ENCODE measurements around the gene UCK1. TPM values are rescaled to one million over a fixed set of nuclear protein-coding genes. Genes with fewer than 3 reads are reported as not detected.

Gene UCK1
- total and polyA plus RNA-seq, 2 of the 4 experiments (the other 2 are of a cell fraction): 17.9 to 21.4 TPM

GRCh38 chr9:131485206-131485605 is 45.9 kb downstream of the UCK1 start:
- Histone ChIP-seq H3K4me2 (ENCODE audit: low read depth, low read length) (no peak overlapping the region), H4K5ac (ENCODE audit: low read depth, low read length) (no peak overlapping the region), H3K27ac (ENCODE audit: insufficient read depth, low read length) (no peak overlapping the region), H3K27me3 (ENCODE audit: control insufficient read depth, insufficient read depth, low read length) (no peaks in the 10 kb centered on the region), H4K8ac (ENCODE audit: low read depth in 2 of 2, low read length in 2 of 2) (no peak overlapping the region), H3K18ac (ENCODE audit: low read depth, low read length) (no peak overlapping the region), H2AK5ac (ENCODE audit: low read depth, low read length) (no peak overlapping the region), H2BK15ac (ENCODE audit: low read depth, low read length) (no peak overlapping the region), H2BK120ac (ENCODE audit: low read depth, low read length) (no peak overlapping the region), H3K23ac (ENCODE audit: low read depth, low read length) (no peak overlapping the region), H2AK9ac (replicated peaks; ENCODE audit: low read depth, low read length, poor library complexity) (no peak overlapping the region), H3K4me1 (ENCODE audit: control insufficient read depth, insufficient read depth, low read length) (no peaks in the 10 kb centered on the region), H3K9ac (ENCODE audit: low read depth, low read length) (no peak overlapping the region), H3K4ac (ENCODE audit: low read depth, low read length) (no peak overlapping the region), H2BK5ac (ENCODE audit: low read depth, low read length, poor library complexity, severe bottlenecking) (no peak overlapping the region), H2BK20ac (ENCODE audit: low read depth, low read length) (no peak overlapping the region), H3K36me3 (ENCODE audit: control insufficient read depth, insufficient read depth, low read length) (peaks cover 90% of the 10 kb centered on the region), H4K91ac (ENCODE audit: insufficient read depth, low read depth, low read length) (no peak overlapping the region), H3K79me1 (ENCODE audit: low read depth in 1 of 2, low read length in 2 of 2) (peaks cover 32 to 56% of the 10 kb centered on the region in 2 experiments), H3K56ac (ENCODE audit: extremely low read depth, insufficient read depth, low read length) (no peak overlapping the region), H3K4me3 (ENCODE audit: insufficient read depth, low read depth, low read length) (no peak overlapping the region), H3K14ac (replicated peaks; ENCODE audit: low read depth, low read length) (no peak overlapping the region), H2AFZ (replicated peaks; ENCODE audit: low read length, poor library complexity) (no peak overlapping the region), H3K9me1 (ENCODE audit: insufficient read depth, low read length) (no peaks in the 10 kb centered on the region), H4K20me1 (ENCODE audit: insufficient read depth, low read length) (peaks cover 15% of the 10 kb centered on the region), H3K9me3 (ENCODE audit: control insufficient read depth, insufficient read depth, low read length) (no peaks in the 10 kb centered on the region)
- intact Hi-C loops (cut with micrococcal nuclease) (no loop called here), in situ Hi-C loops (cut with MboI; ENCODE audit: low sequenced_read_pairs) (no loop called here), dilution Hi-C loops (cut with HindIII; ENCODE audit: low sequenced_read_pairs, unreplicated experiment) (no loop called here)
- 96% methylated on average over 8 of the region's 12 CpGs; no CpG with 5 or more reads in 1 of the 2 experiments for WGBS, 2 experiments (ENCODE audit: extremely low coverage in 2 of 2, insufficient read length in 1 of 2)
- ChIA-PET POLR2A (ENCODE audit: unreplicated experiment) (no interaction called here), CTCF (no interaction called here)
- DNase-seq (no peak), ATAC-seq (ENCODE audit: low read depth) (no peak)
- BruUV-seq (replicated peaks): no TSS peak
- TF ChIP-seq NFE2L2 (IDR thresholded peaks at IDR 0.05; ENCODE audit: low read depth, low read length) (no peak), MXI1 (IDR thresholded peaks at IDR 0.05; ENCODE audit: borderline replicate concordance, low read depth, low read length) (no peak), RAD21 (IDR thresholded peaks at IDR 0.05; ENCODE audit: low read length) (no peak), POLR2A (IDR thresholded peaks at IDR 0.05; ENCODE audit: low read depth, low read length) (no peak), CEBPB (IDR thresholded peaks at IDR 0.05; ENCODE audit: low read depth, low read length) (no peak), MAFK (IDR thresholded peaks at IDR 0.05; ENCODE audit: low read depth, low read length) (no peak), RCOR1 (IDR thresholded peaks at IDR 0.05; ENCODE audit: insufficient replicate concordance, low read length) (no peak), BHLHE40 (IDR thresholded peaks at IDR 0.05; ENCODE audit: low read depth, low read length) (no peak)
- TF ChIP-seq, protein P1, sequence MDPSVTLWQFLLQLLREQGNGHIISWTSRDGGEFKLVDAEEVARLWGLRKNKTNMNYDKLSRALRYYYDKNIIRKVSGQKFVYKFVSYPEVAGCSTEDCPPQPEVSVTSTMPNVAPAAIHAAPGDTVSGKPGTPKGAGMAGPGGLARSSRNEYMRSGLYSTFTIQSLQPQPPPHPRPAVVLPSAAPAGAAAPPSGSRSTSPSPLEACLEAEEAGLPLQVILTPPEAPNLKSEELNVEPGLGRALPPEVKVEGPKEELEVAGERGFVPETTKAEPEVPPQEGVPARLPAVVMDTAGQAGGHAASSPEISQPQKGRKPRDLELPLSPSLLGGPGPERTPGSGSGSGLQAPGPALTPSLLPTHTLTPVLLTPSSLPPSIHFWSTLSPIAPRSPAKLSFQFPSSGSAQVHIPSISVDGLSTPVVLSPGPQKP (IDR thresholded peaks at IDR 0.05; ENCODE audit: borderline replicate concordance, low read depth, low read length): no peak
